GM20431 (cell line): ENCODE results near the gene ZBTB48.

Source experiments
- in situ Hi-C: fragments of 300-500 bp; cut with MseI, MboI; formaldehyde crosslinking; loops from one replicate; pipeline ENCODE4 v1.15.0; 2020; ENCODE audit warnings: low sequenced_read_pairs; ENCODE audit not compliant: unreplicated experiment

The ZBTB48 gene

DNA sequence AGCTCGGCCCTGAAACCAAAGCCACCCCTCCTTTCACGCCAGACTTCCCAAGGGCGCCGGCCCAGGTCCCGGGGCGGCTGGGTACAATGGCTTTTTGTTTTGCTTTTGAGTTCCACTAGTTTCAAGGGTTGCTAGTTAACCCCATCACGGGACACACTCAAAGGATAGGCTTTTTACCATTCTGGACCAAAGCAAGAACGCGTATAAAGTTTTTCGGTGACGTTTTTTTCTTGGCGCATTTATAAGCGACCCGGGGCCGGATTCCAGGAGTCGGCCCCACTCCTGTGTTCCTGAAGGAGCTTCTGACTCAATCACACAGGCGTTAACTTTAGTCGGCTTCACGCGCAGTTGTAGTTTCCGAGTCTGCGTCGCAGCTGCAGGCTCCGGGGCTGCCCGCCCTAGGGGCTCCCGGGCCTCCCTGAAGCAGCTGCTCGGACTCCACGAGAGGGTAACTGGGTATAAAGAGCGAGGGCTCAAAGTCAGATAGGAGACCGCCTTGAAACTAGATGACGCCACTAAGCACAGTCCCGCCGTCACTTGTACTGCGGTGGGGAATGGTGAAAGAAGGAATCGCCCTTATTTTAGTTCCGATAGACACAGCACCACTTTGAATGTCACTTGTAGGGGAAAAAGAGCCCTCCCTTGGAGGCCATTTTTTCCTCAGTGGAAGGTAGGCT lies 23.6 kb downstream of the ZBTB48 start:
- in situ Hi-C loops, result no loop called here

DNA sequence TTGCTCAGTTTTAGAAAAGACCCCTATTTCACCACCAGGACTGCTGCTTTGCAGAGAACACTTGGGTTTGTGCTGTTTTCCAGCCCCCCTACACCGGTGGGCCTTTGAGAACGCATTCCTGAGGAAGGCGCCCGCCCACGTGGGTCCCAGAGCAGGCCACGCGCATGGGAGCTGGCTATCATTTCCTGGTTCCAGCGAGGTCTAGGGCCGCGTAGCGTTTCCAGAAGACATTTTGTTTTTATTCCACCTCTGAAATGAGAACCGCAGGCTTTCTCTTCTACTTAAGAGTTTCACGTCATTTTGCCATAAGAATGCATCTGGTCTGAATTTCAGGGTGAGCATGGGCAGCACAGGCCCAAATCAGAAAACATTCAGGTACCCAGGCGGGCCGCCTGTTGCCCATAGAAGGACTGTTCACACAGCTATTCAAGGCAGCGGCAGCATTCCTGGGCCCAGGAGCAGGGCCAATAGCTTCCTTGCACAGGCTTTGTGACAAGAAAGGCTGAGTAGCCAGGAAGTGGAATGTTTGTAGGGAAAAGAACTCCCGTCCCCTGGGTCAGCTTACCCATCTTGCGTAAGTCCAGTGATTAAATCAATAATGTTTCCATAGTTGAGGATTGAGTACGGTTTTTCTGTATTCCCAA lies 24.2 kb downstream of the ZBTB48 start:
- in situ Hi-C loops, result no loop called here

DNA sequence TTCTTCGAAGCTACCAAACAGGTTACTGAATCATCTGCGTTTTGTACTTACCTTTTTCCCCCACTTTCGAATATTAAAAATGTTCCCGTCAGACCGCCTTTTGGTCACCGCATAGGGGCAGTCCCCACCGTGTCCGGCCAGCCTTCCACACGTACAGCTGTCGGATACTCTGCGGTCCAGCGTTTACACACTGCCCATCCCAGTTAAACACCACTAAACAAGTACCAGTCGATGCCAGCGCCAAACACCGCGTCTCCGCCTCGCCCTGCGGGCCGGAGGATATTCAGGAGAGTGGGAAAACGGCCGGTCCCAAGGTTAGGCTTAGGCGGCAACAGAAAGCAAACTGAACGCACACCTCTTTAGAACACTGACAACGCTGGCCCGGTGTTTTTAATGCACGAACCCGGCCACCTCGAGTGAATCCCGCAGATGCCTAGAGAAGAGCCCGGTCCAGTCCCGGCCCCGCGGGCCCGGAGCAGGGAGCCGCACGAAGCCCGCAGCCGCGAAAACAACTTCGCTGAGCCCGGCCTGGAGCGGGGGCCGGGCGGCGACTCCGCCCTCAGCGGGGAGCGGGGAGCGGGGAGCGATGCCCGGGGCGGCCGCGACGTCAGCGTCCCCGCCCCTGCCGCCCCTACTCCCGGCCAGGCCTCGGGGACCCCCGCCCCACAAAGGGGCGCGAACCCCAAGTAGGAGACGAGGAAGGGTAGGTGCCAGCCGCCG lies 33.0 kb downstream of the ZBTB48 start:
- in situ Hi-C loops, result no loop called here

DNA sequence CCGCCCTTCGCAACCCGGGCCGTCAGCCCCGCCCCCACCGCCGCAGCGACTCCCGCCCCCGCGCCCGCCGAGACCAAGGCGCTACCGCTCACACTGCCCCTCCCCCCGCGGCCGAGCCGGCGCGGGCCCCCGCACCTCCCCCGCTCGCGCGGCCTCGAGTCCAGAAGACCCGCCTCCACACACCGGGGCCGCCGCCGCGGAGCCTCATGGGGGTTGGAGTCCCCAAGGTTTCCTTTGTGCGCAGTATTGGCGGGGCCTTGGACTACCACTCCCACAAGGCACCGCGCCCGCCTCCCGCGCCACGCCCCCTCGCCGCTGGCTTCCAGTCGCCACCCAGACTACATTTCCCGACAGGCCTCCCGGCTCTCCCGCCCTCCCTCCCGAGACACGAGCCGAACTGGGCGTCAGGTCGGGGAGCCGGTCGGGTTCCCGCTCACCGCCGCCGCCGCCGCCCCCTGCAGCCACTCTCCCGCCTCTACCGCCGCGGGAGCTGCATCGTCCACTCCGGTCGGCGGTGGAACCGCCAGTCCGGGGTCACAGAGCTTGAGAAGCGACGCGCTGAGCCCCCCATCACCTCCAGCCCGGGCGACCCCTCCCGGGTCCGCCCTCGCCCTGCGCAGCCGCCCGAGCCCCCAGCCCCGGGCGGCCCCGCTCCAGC lies 33.7 kb downstream of the ZBTB48 start, which contains the start of gene PHF13:
Gene PHF13, plus strand, starts transcription at position 371 of the 658 bp plus-strand sequence. CDS start 336 bp downstream, outside the sequence.
- in situ Hi-C loops, result no loop called here

DNA sequence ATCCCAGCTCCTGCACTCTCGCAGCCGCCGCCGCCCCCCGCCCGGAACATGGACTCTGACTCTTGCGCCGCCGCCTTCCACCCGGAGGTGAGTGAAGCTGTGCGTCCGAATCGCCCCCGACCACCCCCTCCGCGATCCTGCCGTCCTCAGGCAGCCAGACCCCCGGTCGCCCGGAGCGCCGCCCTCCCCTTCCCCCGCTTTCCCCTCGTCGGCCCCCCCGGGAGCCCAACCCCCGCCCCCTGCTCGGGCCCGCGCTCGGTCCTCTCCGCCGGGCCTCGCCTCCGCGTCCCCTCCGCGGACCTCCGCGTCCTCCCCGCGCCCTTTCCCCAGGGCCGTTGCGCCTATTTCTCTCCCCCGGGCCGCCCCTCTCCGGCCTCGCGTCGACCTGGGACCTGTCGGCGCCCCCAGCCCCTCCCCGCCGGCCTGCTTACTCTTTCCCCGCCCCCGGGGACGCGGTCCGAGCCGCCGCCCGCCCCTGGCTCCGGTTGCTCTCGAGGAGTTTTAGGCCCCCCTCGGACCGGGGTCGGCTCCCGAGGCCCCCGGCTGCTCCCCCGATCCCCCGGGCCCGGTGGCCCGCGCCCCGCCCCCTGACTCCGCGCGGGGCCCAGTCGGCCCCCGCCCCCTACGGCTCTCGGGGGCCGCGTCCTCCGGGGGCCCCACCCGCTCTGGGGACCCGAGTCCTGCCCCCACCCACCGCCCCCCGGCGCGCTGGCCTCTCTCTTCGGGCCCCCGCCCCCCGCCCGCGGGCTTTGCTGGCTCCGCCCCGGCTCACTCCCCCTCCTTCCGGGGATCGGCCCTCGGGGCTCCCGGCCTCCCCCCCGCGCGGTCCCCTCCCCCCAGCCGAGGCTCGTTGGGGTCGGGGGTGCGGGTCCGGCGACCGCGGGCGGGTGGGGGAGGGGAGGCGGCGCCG lies 34.5 kb downstream of the ZBTB48 start:
- in situ Hi-C loops, result no loop called here

DNA sequence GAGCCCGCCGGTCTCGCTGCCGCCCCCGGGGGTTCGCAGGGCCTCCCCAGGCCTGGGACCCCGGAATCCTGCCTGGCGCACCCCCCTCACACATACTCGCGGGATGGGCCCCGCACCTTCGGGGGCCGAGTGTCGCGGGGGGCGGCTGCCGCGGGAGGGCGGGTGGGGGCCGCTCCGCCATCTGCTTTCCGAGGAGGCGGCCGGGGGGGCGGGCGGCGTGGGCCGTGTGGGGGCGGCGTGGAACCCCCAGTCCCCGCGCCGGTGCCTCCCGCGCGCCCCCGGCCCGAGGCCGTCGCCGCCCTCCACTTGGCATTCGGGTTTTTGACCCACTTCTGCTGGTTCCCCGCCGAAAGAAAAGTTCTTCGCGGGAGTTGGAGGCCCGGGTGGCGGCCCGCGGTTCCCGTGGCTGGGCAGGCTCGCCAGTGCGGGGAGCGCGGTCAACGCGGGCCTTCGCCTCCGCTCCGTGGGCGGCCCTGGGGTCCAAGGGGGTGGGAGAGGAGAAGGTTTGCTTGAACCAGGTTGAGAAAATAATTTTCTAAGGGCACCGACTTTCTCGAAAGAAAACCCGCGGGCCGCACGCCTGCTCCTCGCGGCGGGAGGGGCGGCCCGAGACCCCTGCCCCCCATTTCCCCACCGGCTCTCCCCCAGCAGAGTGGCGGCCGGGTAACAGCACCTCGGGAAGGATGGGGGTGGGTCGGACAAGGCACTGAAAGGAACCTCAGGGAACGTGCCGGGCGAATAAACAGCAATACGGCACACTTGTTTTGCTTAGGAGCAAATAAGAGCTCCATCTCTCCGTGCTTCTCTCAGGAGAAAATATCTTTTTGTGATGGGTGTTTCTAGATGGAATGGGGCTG lies 35.4 kb downstream of the ZBTB48 start:
- in situ Hi-C loops, result no loop called here

DNA sequence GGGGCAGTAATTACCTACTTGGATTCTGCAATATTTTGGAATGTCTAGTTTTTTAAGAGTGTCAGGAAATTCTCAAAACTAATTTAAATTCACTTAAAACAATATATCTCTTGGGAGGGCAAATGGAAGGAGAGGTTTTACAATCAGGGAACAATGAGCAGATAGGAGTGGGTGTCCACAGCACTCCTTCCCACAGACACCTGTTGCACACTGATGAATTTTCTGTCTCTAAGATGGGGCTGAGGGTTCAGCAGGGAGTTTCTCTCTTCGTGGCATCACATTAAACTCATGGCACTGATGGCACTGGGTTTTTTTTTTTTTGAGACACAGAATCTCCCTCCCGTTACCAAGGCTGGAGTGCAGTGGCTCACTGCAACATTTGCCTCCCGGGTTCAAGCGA lies 39.3 kb downstream of the ZBTB48 start:
- in situ Hi-C loops, result no loop called here

DNA sequence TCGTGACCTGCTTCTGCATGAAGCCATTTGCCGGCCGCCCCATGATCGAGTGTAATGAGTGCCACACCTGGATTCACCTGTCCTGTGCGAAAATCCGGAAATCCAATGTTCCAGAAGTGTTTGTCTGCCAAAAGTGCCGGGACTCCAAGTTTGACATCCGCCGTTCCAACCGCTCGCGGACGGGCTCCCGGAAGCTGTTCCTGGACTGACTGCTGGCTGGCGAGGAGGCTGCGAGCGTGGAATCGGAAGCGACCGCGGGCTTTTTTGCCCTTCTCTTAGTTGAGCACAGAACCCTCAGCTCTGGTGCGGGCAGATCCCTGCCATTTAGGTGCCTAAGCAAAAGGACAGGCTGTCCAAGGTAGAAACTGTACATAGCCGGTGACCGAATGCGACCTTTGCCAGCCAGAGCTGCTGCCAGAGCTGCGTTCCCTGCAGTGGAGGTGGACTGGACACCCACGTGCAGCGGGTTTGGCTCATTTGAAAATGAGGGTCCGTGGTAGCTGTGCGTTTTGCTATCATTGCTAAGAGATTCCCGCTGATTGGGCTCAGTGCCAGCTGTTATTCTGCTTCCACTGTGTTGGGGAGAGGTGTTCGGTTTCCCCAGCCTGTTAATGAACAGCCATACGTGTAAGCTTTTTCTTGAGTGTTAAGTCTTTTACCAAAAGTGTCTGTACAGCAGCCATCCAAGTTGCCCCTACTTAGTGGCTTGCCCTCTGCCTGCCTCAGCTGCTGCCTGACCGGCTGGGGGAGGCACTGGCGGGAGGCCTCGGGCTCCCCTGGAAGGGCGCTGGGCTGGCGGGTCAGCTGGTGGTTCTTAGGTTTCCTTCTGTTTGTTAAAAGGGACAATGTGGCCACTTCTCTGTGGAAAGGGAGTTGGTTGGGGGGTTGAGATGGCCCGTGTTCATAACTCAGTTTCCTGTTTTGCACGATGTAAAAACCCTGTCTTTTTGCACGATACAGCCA lies 41.9 kb downstream of the ZBTB48 start:
- in situ Hi-C loops, result no loop called here

DNA sequence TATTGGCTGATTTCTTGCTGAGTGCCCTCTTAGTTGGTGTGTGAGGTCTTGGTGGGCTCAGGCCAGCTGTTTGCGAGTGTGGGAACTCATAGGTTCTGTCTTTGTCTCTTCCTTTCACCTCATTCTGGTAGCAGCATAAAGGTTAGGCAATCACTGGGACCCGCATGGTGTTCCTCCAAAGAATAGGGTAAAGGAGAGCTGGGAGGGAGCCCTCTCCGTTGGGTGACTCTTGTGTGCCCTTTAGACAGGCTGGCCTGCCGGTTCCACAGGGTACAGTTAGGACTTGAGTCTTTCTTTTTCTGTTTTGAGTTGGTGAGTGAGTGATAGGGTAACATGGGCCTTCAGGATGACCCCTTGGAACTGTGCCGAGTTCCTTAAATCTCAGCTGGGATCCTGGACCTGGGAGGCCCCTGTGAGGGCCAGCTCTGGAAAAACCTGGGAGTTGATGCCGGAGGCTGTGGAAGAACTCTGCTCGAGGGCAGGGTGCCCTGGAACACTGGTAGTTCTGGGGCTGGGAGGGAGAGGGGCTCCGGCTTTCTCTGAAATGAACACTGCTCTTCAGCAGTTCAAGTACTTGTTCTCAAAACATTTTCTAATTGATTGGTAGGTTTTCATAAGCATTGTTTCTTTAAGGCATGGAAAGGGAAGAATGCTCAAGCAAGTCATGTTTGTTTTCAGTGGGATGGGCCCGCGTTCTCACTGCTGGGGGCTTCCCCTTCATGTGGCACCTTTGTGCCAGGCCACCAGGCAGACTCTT lies 42.8 kb downstream of the ZBTB48 start:
- in situ Hi-C loops, result no loop called here

DNA sequence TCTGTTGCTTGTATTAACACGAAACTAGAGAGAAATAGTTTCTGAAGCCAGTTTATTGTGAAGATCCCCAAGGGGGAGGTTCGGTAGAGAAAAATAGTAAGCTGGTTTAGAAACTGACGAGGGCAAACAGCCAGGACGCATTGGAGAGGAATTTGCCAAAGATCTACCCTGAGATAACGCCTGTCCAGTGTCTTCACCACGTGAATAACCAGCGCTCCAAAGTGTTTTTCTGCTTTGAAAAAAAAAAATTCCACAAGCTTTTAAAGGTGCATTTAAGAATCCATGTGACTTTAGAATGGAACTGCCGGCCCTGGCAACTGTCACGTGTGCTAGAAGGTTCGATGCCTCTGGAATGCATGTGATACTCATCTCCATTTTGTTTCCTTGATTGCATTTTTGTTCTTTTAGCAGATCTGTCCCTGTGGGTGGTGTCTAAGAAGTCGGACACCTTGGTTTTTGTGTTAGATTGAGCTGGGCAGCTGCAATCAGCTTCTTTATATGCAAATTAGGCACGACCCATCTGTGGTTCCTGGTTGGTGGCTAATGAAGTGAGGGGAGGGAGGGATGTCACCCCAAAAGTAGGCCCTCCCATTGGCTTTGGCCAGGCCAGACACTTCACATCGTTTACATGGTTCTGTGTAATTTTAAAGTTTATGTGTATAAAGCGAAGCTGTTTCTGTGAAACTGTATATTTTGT lies 43.6 kb downstream of the ZBTB48 start:
- in situ Hi-C loops, result no loop called here

DNA sequence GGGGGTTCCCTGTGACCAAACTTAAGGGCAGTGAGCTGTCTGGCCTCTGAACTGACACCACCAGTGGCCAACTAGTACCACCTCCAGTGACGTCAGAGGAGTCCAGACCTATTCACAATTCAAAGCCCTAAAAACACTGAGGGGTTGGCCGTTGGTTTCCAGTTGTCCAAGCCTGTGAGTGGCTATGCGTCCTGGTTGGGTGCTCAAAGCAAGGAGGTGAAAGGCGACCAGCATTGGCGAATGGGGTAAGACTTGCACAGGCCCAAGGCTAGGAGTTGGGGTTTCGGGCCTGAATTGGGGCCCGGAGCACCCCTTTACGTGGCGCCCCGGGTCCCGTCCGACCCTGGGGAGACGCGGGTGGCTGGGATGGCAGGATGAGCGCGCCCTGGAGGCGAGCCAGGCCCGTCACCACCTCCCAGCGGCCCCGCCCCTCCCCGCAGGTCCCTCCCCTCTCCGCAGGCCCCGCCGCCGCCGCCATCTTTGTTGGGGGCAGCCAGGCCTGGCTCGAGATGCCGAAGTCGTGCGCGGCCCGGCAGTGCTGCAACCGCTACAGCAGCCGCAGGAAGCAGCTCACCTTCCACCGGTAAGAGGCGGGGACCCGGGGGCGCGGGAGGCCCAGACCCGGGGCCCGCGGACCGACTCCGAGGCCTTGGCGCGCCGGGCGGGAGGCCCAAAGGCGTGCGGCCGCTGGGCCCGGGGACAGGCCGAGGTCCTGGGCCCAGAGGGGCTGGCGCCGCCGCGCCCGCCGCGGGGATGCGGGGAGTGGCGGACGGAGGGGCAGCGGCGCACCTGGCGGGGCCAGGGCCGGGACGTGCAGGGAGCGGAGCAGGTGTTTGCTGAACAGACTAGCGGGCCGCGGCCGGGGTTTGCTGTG lies 45.2 kb downstream of the ZBTB48 start, which contains the start of gene THAP3:
Gene THAP3, plus strand, starts transcription at position 159 of the 874 bp plus-strand sequence. Its CDS starts 351 bp downstream, at position 510.
- in situ Hi-C loops, result no loop called here

DNA sequence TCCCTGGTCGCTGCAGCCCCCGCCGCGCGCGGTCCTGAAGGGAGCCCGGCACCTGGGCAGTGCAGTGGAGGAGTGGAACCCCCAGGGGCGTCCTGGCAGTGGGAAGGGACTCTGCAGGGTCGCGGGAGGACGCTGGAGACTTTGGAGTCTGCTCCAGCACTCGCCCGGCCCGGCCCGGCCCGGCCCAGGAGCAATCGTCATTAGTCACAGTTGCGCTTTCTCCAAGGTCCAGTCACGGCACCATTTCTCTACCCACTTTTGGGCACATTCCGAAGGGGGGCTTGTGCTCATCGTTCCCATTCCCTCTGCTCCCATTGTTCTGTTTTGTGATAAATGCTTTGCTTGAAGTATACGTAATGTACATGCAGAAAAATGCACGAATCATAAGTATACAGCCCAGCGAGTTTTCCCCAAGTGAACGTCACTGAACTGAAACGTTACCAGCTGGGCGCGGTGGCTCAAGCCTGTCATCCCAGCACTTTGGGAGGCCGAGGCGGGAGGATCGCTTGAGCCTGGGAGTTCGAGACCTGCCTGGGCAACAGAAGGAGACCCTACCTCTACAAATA lies 45.9 kb downstream of the ZBTB48 start:
- in situ Hi-C loops, result no loop called here

DNA sequence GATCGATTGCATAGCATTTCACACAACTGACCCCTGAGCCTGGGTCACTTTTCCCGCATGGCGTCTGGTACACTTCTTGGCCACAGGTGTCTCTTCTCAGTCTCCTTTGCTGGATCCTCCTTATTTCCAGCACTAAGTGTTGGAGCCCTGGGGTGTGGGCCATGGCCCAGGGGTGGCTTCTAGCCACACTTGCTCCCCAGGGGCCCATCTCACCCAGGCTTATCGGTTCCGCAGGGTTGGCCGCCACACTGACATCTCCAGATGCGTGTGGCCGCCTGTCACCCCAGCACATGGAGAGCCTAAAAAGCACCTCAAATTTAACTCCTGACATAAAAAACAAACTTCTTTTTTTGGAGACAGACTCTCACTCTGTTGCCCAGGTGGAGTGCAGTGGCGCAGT lies 47.2 kb downstream of the ZBTB48 start:
- in situ Hi-C loops, result no loop called here

DNA sequence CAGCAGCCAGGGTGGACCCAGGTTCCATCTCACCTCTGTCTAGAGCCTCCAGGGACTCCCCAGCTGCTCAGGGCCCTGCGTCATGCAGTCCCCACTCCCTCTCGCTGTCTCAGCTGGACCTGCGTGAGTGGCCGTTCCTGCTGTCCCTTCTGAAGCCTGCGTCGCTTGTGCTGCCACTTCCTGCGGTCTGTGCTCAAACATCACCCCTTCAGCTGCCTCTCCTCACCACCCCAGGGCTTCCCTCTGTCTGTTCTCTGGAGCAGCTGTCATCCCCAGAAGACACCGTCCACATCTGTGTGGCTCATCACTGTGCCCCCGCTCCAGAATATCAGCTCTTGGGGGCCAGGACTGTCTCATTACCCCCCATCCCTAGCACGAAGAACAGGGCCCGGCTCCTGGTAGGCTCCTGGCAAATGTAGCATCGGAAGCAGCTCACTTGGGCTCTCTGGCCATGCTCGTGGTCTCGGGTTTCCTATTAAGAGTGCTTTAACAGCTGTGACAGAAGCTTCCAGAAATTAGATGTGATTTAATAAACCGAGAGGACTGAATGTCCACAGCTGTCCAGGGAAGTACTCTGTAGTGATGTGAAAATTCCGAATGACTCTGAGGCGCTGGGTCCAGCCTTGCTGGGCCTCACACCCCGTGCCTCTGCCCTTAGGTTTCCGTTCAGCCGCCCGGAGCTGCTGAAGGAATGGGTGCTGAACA lies 48.2 kb downstream of the ZBTB48 start:
- in situ Hi-C loops, result no loop called here
